Measurements from ENCODE around the gene ARHGAP12. TPM values are rescaled to one million over a fixed set of nuclear protein-coding genes. Genes with fewer than 3 reads are reported as not detected.
A peak's percentile ranks its signal among the peaks of the same experiment; 100 is the strongest.
"Not testable (repeated sequence)": the region's sequence is repeated elsewhere in the genome, so short reads cannot be mapped to it uniquely, and the experiment has no call there.

The ARHGAP12 gene
- polyA plus RNA-seq, 4 donors: 15.9 to 53.9 (median 32.9) TPM

- Histone ChIP-seq H3K4me3 (ENCODE audit: low read depth in 1 of 3, low read length in 3 of 3) (no peak overlapping the region), H3K4me1 (ENCODE audit: control insufficient read depth in 3 of 3, insufficient read depth in 2 of 3, low read depth in 1 of 3, low read length in 2 of 3) (peaks cover 4 to 8% (median 5%) of the 10 kb centered on the region in 3 donors), H3K36me3 (ENCODE audit: control insufficient read depth in 3 of 3, insufficient read depth in 2 of 3, low read depth in 1 of 3, low read length in 3 of 3) (peaks cover 3 to 16% (median 15%) of the 10 kb centered on the region in 3 donors), H3K27ac (ENCODE audit: low read depth in 1 of 3, low read length in 2 of 3) (no peak overlapping the region), H3K27me3 (ENCODE audit: control insufficient read depth in 3 of 3, insufficient read depth in 3 of 3, low read length in 3 of 3) (no peaks in the 10 kb centered on the region), H3K9me3 (ENCODE audit: control insufficient read depth in 2 of 2, insufficient read depth in 1 of 2, low read depth in 1 of 2, low read length in 1 of 2) (no peaks in the 10 kb centered on the region)
- DNase-seq (no peak), FAIRE-seq (no peak)
- 89 to 94% (median 90%) methylated on average over 3 of the region's 3 CpGs for WGBS, 3 donors
These were observed 18.6 kb downstream of the ARHGAP12 start for GRCh38 chr10:31910016-31910415.

GRCh38 chr10:31908157-31908556, 20.5 kb downstream of the ARHGAP12 start:
- no peak overlapping the region for H3K4me3 ChIP-seq (ENCODE audit: low read depth in 1 of 3, low read length in 3 of 3)
- H3K27ac ChIP-seq (ENCODE audit: low read depth in 1 of 3, low read length in 2 of 3): no peak overlapping the region
- H3K9me3 ChIP-seq (ENCODE audit: control insufficient read depth in 2 of 2, insufficient read depth in 1 of 2, low read depth in 1 of 2, low read length in 1 of 2): no peaks in the 10 kb centered on the region
- 86 to 95% (median 92%) methylated on average over 7 of the region's 7 CpGs for WGBS, 3 donors
- DNase-seq (no peak), FAIRE-seq (no peak)
- H3K36me3 ChIP-seq (ENCODE audit: control insufficient read depth in 3 of 3, insufficient read depth in 2 of 3, low read depth in 1 of 3, low read length in 3 of 3): peaks cover 3 to 16% (median 15%) of the 10 kb centered on the region in 3 donors
- H3K4me1 ChIP-seq (ENCODE audit: control insufficient read depth in 3 of 3, insufficient read depth in 2 of 3, low read depth in 1 of 3, low read length in 2 of 3): peaks cover 4 to 7% (median 5%) of the 10 kb centered on the region in 3 donors
- no peaks in the 10 kb centered on the region for H3K27me3 ChIP-seq (ENCODE audit: control insufficient read depth in 3 of 3, insufficient read depth in 3 of 3, low read length in 3 of 3)

GRCh38 chr10:31906039-31906438, 22.6 kb downstream of the ARHGAP12 start:
- Histone ChIP-seq H3K9me3 (ENCODE audit: control insufficient read depth in 2 of 2, insufficient read depth in 1 of 2, low read depth in 1 of 2, low read length in 1 of 2) (peaks cover 0 to 3% of the 10 kb centered on the region in 2 donors), H3K36me3 (ENCODE audit: control insufficient read depth in 3 of 3, insufficient read depth in 2 of 3, low read depth in 1 of 3, low read length in 3 of 3) (peaks cover 3 to 17% (median 15%) of the 10 kb centered on the region in 3 donors), H3K4me1 (ENCODE audit: control insufficient read depth in 3 of 3, insufficient read depth in 2 of 3, low read depth in 1 of 3, low read length in 2 of 3) (peaks cover 0 to 2% (median 0%) of the 10 kb centered on the region in 3 donors), H3K27me3 (ENCODE audit: control insufficient read depth in 3 of 3, insufficient read depth in 3 of 3, low read length in 3 of 3) (no peaks in the 10 kb centered on the region), H3K4me3 (ENCODE audit: low read depth in 1 of 3, low read length in 3 of 3) (no peak overlapping the region), H3K27ac (ENCODE audit: low read depth in 1 of 3, low read length in 2 of 3) (no peak overlapping the region)
- no peak for FAIRE-seq
- 78 to 83% (median 78%) methylated on average over 5 of the region's 5 CpGs for WGBS, 3 donors
- DNase-seq: no peak

- peaks cover 0 to 3% of the 10 kb centered on the region in 2 donors for H3K9me3 ChIP-seq (ENCODE audit: control insufficient read depth in 2 of 2, insufficient read depth in 1 of 2, low read depth in 1 of 2, low read length in 1 of 2)
- DNase-seq (no peak), FAIRE-seq (no peak)
- peaks cover 3 to 19% (median 15%) of the 10 kb centered on the region in 3 donors for H3K36me3 ChIP-seq (ENCODE audit: control insufficient read depth in 3 of 3, insufficient read depth in 2 of 3, low read depth in 1 of 3, low read length in 3 of 3)
- H3K27me3 ChIP-seq (ENCODE audit: control insufficient read depth in 3 of 3, insufficient read depth in 3 of 3, low read length in 3 of 3): no peaks in the 10 kb centered on the region
- 88 to 91% (median 91%) methylated on average over 1 of the region's 1 CpG for WGBS, 3 donors
- peaks cover 0 to 2% (median 0%) of the 10 kb centered on the region in 3 donors for H3K4me1 ChIP-seq (ENCODE audit: control insufficient read depth in 3 of 3, insufficient read depth in 2 of 3, low read depth in 1 of 3, low read length in 2 of 3)
- no peak overlapping the region for H3K4me3 ChIP-seq (ENCODE audit: low read depth in 1 of 3, low read length in 3 of 3)
- no peak overlapping the region for H3K27ac ChIP-seq (ENCODE audit: low read depth in 1 of 3, low read length in 2 of 3)
These were observed 23.0 kb downstream of the ARHGAP12 start for GRCh38 chr10:31905586-31905985.

GRCh38 chr10:31902625-31903024, 26.0 kb downstream of the ARHGAP12 start:
- FAIRE-seq (no peak), DNase-seq (no peak)
- Histone ChIP-seq H3K4me1 (ENCODE audit: control insufficient read depth in 3 of 3, insufficient read depth in 2 of 3, low read depth in 1 of 3, low read length in 2 of 3) (peaks cover 0 to 2% (median 0%) of the 10 kb centered on the region in 3 donors), H3K4me3 (ENCODE audit: low read depth in 1 of 3, low read length in 3 of 3) (no peak overlapping the region), H3K36me3 (ENCODE audit: control insufficient read depth in 3 of 3, insufficient read depth in 2 of 3, low read depth in 1 of 3, low read length in 3 of 3) (peaks cover 3 to 13% (median 11%) of the 10 kb centered on the region in 3 donors), H3K9me3 (ENCODE audit: control insufficient read depth in 2 of 2, insufficient read depth in 1 of 2, low read depth in 1 of 2, low read length in 1 of 2) (peaks cover 0 to 3% of the 10 kb centered on the region in 2 donors), H3K27me3 (ENCODE audit: control insufficient read depth in 3 of 3, insufficient read depth in 3 of 3, low read length in 3 of 3) (no peaks in the 10 kb centered on the region), H3K27ac (ENCODE audit: low read depth in 1 of 3, low read length in 2 of 3) (no peak overlapping the region)
- 91 to 100% (median 98%) methylated on average over 1 of the region's 1 CpG for WGBS, 3 donors

- Histone ChIP-seq H3K27ac (ENCODE audit: low read depth in 1 of 3, low read length in 2 of 3) (no peak overlapping the region), H3K27me3 (ENCODE audit: control insufficient read depth in 3 of 3, insufficient read depth in 3 of 3, low read length in 3 of 3) (no peaks in the 10 kb centered on the region), H3K4me3 (ENCODE audit: low read depth in 1 of 3, low read length in 3 of 3) (no peak overlapping the region), H3K9me3 (ENCODE audit: control insufficient read depth in 2 of 2, insufficient read depth in 1 of 2, low read depth in 1 of 2, low read length in 1 of 2) (peaks cover 0 to 3% of the 10 kb centered on the region in 2 donors), H3K36me3 (ENCODE audit: control insufficient read depth in 3 of 3, insufficient read depth in 2 of 3, low read depth in 1 of 3, low read length in 3 of 3) (peaks cover 0 to 4% (median 2%) of the 10 kb centered on the region in 3 donors), H3K4me1 (ENCODE audit: control insufficient read depth in 3 of 3, insufficient read depth in 2 of 3, low read depth in 1 of 3, low read length in 2 of 3) (peaks cover 0 to 3% (median 0%) of the 10 kb centered on the region in 3 donors)
- 77 to 85% (median 83%) methylated on average over 2 of the region's 2 CpGs for WGBS, 3 donors
- DNase-seq: no peak
- FAIRE-seq: no peak
These were observed 31.1 kb downstream of the ARHGAP12 start for GRCh38 chr10:31897506-31897905.

- Histone ChIP-seq H3K27me3 (ENCODE audit: control insufficient read depth in 3 of 3, insufficient read depth in 3 of 3, low read length in 3 of 3) (no peaks in the 10 kb centered on the region), H3K4me3 (ENCODE audit: low read depth in 1 of 3, low read length in 3 of 3) (no peak overlapping the region), H3K27ac (ENCODE audit: low read depth in 1 of 3, low read length in 2 of 3) (no peak overlapping the region), H3K4me1 (ENCODE audit: control insufficient read depth in 3 of 3, insufficient read depth in 2 of 3, low read depth in 1 of 3, low read length in 2 of 3) (peaks cover 0 to 3% (median 0%) of the 10 kb centered on the region in 3 donors), H3K36me3 (ENCODE audit: control insufficient read depth in 3 of 3, insufficient read depth in 2 of 3, low read depth in 1 of 3, low read length in 3 of 3) (peaks cover 0 to 4% (median 2%) of the 10 kb centered on the region in 3 donors), H3K9me3 (ENCODE audit: control insufficient read depth in 2 of 2, insufficient read depth in 1 of 2, low read depth in 1 of 2, low read length in 1 of 2) (peaks cover 0 to 3% of the 10 kb centered on the region in 2 donors)
- DNase-seq (peak in 1 of 2 donors; percentile 15), FAIRE-seq (no peak)
- 76 to 93% (median 93%) methylated on average over 1 of the region's 1 CpG for WGBS, 3 donors
These were observed 31.7 kb downstream of the ARHGAP12 start for GRCh38 chr10:31896968-31897384.

- DNase-seq; H3K4me3 ChIP-seq (ENCODE audit: low read depth in 1 of 3, low read length in 3 of 3); H3K4me1 ChIP-seq (ENCODE audit: control insufficient read depth in 3 of 3, insufficient read depth in 2 of 3, low read depth in 1 of 3, low read length in 2 of 3); H3K27ac ChIP-seq (ENCODE audit: low read depth in 1 of 3, low read length in 2 of 3); FAIRE-seq; H3K9me3 ChIP-seq (ENCODE audit: control insufficient read depth in 2 of 2, insufficient read depth in 1 of 2, low read depth in 1 of 2, low read length in 1 of 2); H3K27me3 ChIP-seq (ENCODE audit: control insufficient read depth in 3 of 3, insufficient read depth in 3 of 3, low read length in 3 of 3); H3K36me3 ChIP-seq (ENCODE audit: control insufficient read depth in 3 of 3, insufficient read depth in 2 of 3, low read depth in 1 of 3, low read length in 3 of 3): not testable (repeated sequence)
- WGBS, 3 donors: 94 to 100% (median 99%) methylated on average over 5 to 6 of the region's 6 CpGs
These were observed 32.9 kb downstream of the ARHGAP12 start for GRCh38 chr10:31895722-31896121.

- Histone ChIP-seq H3K36me3 (ENCODE audit: control insufficient read depth in 3 of 3, insufficient read depth in 2 of 3, low read depth in 1 of 3, low read length in 3 of 3) (no peaks in the 10 kb centered on the region), H3K4me1 (ENCODE audit: control insufficient read depth in 3 of 3, insufficient read depth in 2 of 3, low read depth in 1 of 3, low read length in 2 of 3) (peaks cover 0 to 7% (median 2%) of the 10 kb centered on the region in 3 donors), H3K27me3 (ENCODE audit: control insufficient read depth in 3 of 3, insufficient read depth in 3 of 3, low read length in 3 of 3) (no peaks in the 10 kb centered on the region), H3K27ac (ENCODE audit: low read depth in 1 of 3, low read length in 2 of 3) (no peak overlapping the region), H3K9me3 (ENCODE audit: control insufficient read depth in 2 of 2, insufficient read depth in 1 of 2, low read depth in 1 of 2, low read length in 1 of 2) (no peaks in the 10 kb centered on the region), H3K4me3 (ENCODE audit: low read depth in 1 of 3, low read length in 3 of 3) (no peak overlapping the region)
- 80 to 87% (median 81%) methylated on average over 1 of the region's 1 CpG for WGBS, 3 donors
- DNase-seq (no peak), FAIRE-seq (no peak)
These were observed 40.2 kb downstream of the ARHGAP12 start for GRCh38 chr10:31888442-31888841.

Data from small intestine (tissue), 7 donors.